ENCODE results near the gene ZSCAN10. TPM values are rescaled to one million over a fixed set of nuclear protein-coding genes. Genes with fewer than 3 reads are reported as not detected.

Gene ZSCAN10
- total and polyA plus RNA-seq, 10 donors = 0.02 to 0.85 (median 0.06) TPM; not detected in 7

- TF ChIP-seq CTCF (IDR thresholded peaks at IDR 0.05 in 8 of 11, conservative IDR thresholded peaks at IDR 0.05 in 3 of 11) (no peak), POLR2AphosphoS5 (IDR thresholded peaks at IDR 0.05) (peak in 2 of 3 donors; percentile 50 to 77)
- Histone ChIP-seq H3K4me3 (peak within 1 kb of the TSS; percentile 38 to 84 (median 60)), H3K27me3 (replicated peaks in 1 of 7) (peaks cover 0 to 94% (median 60%) of the 10 kb centered on the region in 7 donors), H3K4me1 (peaks cover 17 to 74% (median 28%) of the 10 kb centered on the region in 6 donors), H3K9me3 (no peaks in the 10 kb centered on the region), H3K36me3 (peaks cover 0 to 11% (median 0%) of the 10 kb centered on the region in 6 donors), H3K27ac (peak within 1 kb of the TSS in 7 of 8 donors; percentile 69 to 95 (median 81))
- DNase-seq = peak; percentile 93
- intact Hi-C loops (cut with DNase I; ENCODE audit: low total_unique reads) = no loop called here
- 0 to 1% (median 1%) methylated on average over 24 to 86 of the region's 86 CpGs for WGBS, 5 donors
Measured at GRCh38 chr16:3045758-3046640, 53.1 kb downstream of the ZSCAN10 start, which contains the start of gene MMP25. TSS of gene MMP25 (plus strand) at chr16:3046561. CDS start at chr16:3046918, 357 bp downstream.

- H3K27ac ChIP-seq = no peak overlapping the region
- peaks cover 0 to 99% (median 63%) of the 10 kb centered on the region in 7 donors for H3K27me3 ChIP-seq (replicated peaks in 1 of 7)
- peaks cover 0 to 5% (median 0%) of the 10 kb centered on the region in 6 donors for H3K36me3 ChIP-seq
- peaks cover 17 to 61% (median 28%) of the 10 kb centered on the region in 6 donors for H3K4me1 ChIP-seq
- TF ChIP-seq POLR2AphosphoS5 (IDR thresholded peaks at IDR 0.05) (no peak), CTCF (IDR thresholded peaks at IDR 0.05 in 8 of 11, conservative IDR thresholded peaks at IDR 0.05 in 3 of 11) (no peak), POLR2A (IDR thresholded peaks at IDR 0.05) (no peak)
- no peaks in the 10 kb centered on the region for H3K9me3 ChIP-seq
- intact Hi-C loops (cut with DNase I; ENCODE audit: low total_unique reads) = no loop called here
- 85 to 92% (median 90%) methylated on average over 6 of the region's 6 CpGs for WGBS, 5 donors
- no peak for DNase-seq
- H3K4me3 ChIP-seq = peak overlapping the region in 4 of 8 donors; percentile 58 to 84 (median 62)
Measured at GRCh38 chr16:3044708-3045107, 54.4 kb downstream of the ZSCAN10 start.

- Histone ChIP-seq H3K4me3 (no peak overlapping the region), H3K36me3 (no peaks in the 10 kb centered on the region), H3K9me3 (no peaks in the 10 kb centered on the region), H3K4me1 (peaks cover 17 to 50% (median 26%) of the 10 kb centered on the region in 6 donors), H3K27ac (no peak overlapping the region), H3K27me3 (replicated peaks in 1 of 7) (peaks cover 0 to 100% (median 76%) of the 10 kb centered on the region in 7 donors)
- intact Hi-C loops (cut with DNase I; ENCODE audit: low total_unique reads) = no loop called here
- DNase-seq = no peak
- TF ChIP-seq POLR2A (IDR thresholded peaks at IDR 0.05) = no peak
- TF ChIP-seq POLR2AphosphoS5 (IDR thresholded peaks at IDR 0.05) = no peak
- no peak for TF ChIP-seq CTCF (IDR thresholded peaks at IDR 0.05 in 8 of 11, conservative IDR thresholded peaks at IDR 0.05 in 3 of 11)
- WGBS, 5 donors = 60 to 83% (median 73%) methylated on average over 3 of the region's 3 CpGs
Measured at GRCh38 chr16:3042376-3042775, 56.7 kb downstream of the ZSCAN10 start.

- 78 to 89% (median 84%) methylated on average over 4 to 5 of the region's 5 CpGs for WGBS, 5 donors
- intact Hi-C loops (cut with DNase I; ENCODE audit: low total_unique reads) = no loop called here
- H3K27me3 ChIP-seq (replicated peaks in 1 of 7) = peaks cover 7 to 100% (median 69%) of the 10 kb centered on the region in 7 donors
Measured at GRCh38 chr16:3038896-3039295, 60.2 kb downstream of the ZSCAN10 start.

More at GRCh38 chr16:3038896-3039295, 60.2 kb downstream of the ZSCAN10 start:
- Histone ChIP-seq H3K36me3 (no peaks in the 10 kb centered on the region), H3K9me3 (no peaks in the 10 kb centered on the region), H3K4me3 (no peak overlapping the region), H3K27ac (no peak overlapping the region), H3K4me1 (peaks cover 0 to 50% (median 17%) of the 10 kb centered on the region in 6 donors)
- DNase-seq = no peak
- no peak for TF ChIP-seq CTCF (IDR thresholded peaks at IDR 0.05 in 8 of 11, conservative IDR thresholded peaks at IDR 0.05 in 3 of 11)
- no peak for TF ChIP-seq POLR2AphosphoS5 (IDR thresholded peaks at IDR 0.05)
- no peak for TF ChIP-seq POLR2A (IDR thresholded peaks at IDR 0.05)

All from spleen (tissue), 11 donors.